ENCODE measurements around the gene ACVR1B. TPM values are rescaled to one million over a fixed set of nuclear protein-coding genes. Genes with fewer than 3 reads are reported as not detected.
A peak's percentile ranks its signal among the peaks of the same experiment; 100 is the strongest.

The ACVR1B gene
- total RNA-seq, 1 donor from 2014 or later: 34.9 TPM

GRCh38 chr12:52004042-52004648, 52.6 kb downstream of the ACVR1B start:
- peak; percentile 76 for TF ChIP-seq CTCF (IDR thresholded peaks at IDR 0.05)
- no peak overlapping the region for H3K4me3 ChIP-seq
- peaks cover 19% of the 10 kb centered on the region for H3K27me3 ChIP-seq (ENCODE audit: low read depth)
- intact Hi-C loops (cut with DNase I): no loop called here
- no peaks in the 10 kb centered on the region for H3K9me3 ChIP-seq
- peaks cover 44% of the 10 kb centered on the region for H3K4me1 ChIP-seq
- DNase-seq (no peak), ATAC-seq (peak in 1 of 2 donors; percentile 18)
- no peaks in the 10 kb centered on the region for H3K36me3 ChIP-seq
- H3K27ac ChIP-seq: no peak overlapping the region

GRCh38 chr12:52005218-52005902, 53.9 kb downstream of the ACVR1B start:
- Histone ChIP-seq H3K27ac (peak overlapping the region; percentile 92), H3K4me1 (peaks cover 50% of the 10 kb centered on the region)
- intact Hi-C loops (cut with DNase I): no loop called here

GRCh38 chr12:52005903-52006703, 54.6 kb downstream of the ACVR1B start:
- peaks cover 19% of the 10 kb centered on the region for H3K27me3 ChIP-seq (ENCODE audit: low read depth)
- DNase-seq (peak; percentile 89), ATAC-seq (peak; percentile 64 to 79)
- peaks cover 7% of the 10 kb centered on the region for H3K36me3 ChIP-seq
- peaks cover 58% of the 10 kb centered on the region for H3K4me1 ChIP-seq
- peak overlapping the region; percentile 74 for H3K4me3 ChIP-seq
- TF ChIP-seq CTCF (IDR thresholded peaks at IDR 0.05): no peak
- no peaks in the 10 kb centered on the region for H3K9me3 ChIP-seq
- H3K27ac ChIP-seq: peak overlapping the region; percentile 92
- intact Hi-C loops (cut with DNase I): no loop called here

More at GRCh38 chr12:52005218-52005902, 53.9 kb downstream of the ACVR1B start:
- H3K36me3 ChIP-seq: no peaks in the 10 kb centered on the region
- H3K9me3 ChIP-seq: no peaks in the 10 kb centered on the region
- DNase-seq (no peak), ATAC-seq (no peak)
- peak overlapping the region; percentile 74 for H3K4me3 ChIP-seq
- H3K27me3 ChIP-seq (ENCODE audit: low read depth): peaks cover 19% of the 10 kb centered on the region
- no peak for TF ChIP-seq CTCF (IDR thresholded peaks at IDR 0.05)

- H3K36me3 ChIP-seq: peaks cover 13% of the 10 kb centered on the region
- H3K4me1 ChIP-seq: peaks cover 64% of the 10 kb centered on the region
- peak within 1 kb of the TSS; percentile 92 for H3K27ac ChIP-seq
- H3K4me3 ChIP-seq: peak within 1 kb of the TSS; percentile 74
- TF ChIP-seq CTCF (IDR thresholded peaks at IDR 0.05): no peak
- H3K27me3 ChIP-seq (ENCODE audit: low read depth): peaks cover 19% of the 10 kb centered on the region
- intact Hi-C loops (cut with DNase I): no loop called here
- DNase-seq: peak; percentile 73
- no peaks in the 10 kb centered on the region for H3K9me3 ChIP-seq
- ATAC-seq: peak; percentile 72 to 81
Observed at GRCh38 chr12:52006726-52007157, 55.2 kb downstream of the ACVR1B start, which contains the start of gene TAMALIN. Gene TAMALIN (plus strand): TSS chr12:52006946. CDS start chr12:52007020, 74 bp downstream.

GRCh38 chr12:52007158-52007921, 55.8 kb downstream of the ACVR1B start:
- peak; percentile 22 to 23 for ATAC-seq
- intact Hi-C loops (cut with DNase I): no loop called here
- DNase-seq: peak; percentile 70
- Histone ChIP-seq H3K27ac (peak overlapping the region; percentile 92), H3K4me3 (peak overlapping the region; percentile 74), H3K9me3 (no peaks in the 10 kb centered on the region), H3K4me1 (peaks cover 66% of the 10 kb centered on the region), H3K36me3 (peaks cover 19% of the 10 kb centered on the region), H3K27me3 (ENCODE audit: low read depth) (peaks cover 19% of the 10 kb centered on the region)
- TF ChIP-seq CTCF (IDR thresholded peaks at IDR 0.05): no peak
